ENCODE results near the gene CALML3.

- no peak for TF ChIP-seq CTCF (conservative IDR thresholded peaks at IDR 0.05; ENCODE audit: low read length)
- no peak for TF ChIP-seq EZH2phosphoT487 (IDR thresholded peaks at IDR 0.05; ENCODE audit: borderline replicate concordance, low read depth, low read length)
Measured at GRCh38 chr10:5568984-5569383, 44.2 kb downstream of the CALML3 start.
